Measurements from ENCODE around the gene IL20.
"Not testable (repeated sequence)": the region's sequence is repeated elsewhere in the genome, so short reads cannot be mapped to it uniquely, and the experiment has no call there.

Gene IL20

DNA sequence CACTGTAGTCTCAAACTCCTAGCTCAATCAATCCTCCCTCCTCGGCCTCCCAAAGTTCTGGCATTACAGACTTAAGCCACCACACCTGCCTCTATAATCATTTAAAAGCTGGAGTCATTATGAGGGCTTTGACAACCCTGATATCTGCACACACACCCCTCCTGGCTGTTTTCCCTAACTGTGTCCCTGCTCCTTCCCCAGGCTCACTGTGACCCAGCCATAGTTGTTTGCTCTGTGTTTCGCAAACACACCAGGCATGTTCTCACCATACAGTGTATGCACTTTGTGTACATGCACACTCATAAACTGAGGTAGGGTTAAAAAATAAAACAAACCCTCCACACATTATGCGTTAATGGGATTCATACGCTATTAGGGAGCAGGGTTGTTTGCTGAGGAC is 21.8 kb upstream of the IL20 start:
- no peak for DNase-seq

GRCh38 chr1:206846487-206846886 is 18.9 kb upstream of the IL20 start:
- DNase-seq, result no peak

- DNase-seq, result no peak
These were observed 18.0 kb upstream of the IL20 start for GRCh38 chr1:206847337-206847834.

- DNase-seq, result no peak
These were observed 17.5 kb upstream of the IL20 start for GRCh38 chr1:206847946-206848345.

DNA sequence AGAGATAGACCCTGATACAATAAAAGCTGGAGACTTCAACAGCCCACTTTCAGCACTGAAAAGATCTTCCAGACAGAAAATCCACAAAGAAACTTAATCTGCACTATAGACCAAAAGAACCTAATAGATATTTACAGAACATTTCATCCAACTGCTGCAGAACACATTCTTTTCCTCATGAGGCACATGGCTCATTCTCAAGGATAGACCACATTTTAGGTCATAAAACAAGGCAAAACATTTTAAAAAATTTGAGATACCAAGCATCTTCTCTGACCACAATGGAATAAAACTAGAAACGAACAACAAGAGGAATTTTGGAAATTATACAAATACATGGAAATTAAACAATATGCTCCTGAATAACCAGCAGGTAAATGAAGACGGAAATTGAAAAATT is 15.0 kb upstream of the IL20 start:
- no peak for DNase-seq

- no peak for DNase-seq
These were observed 13.9 kb upstream of the IL20 start for GRCh38 chr1:206851341-206852010.

GRCh38 chr1:206852662-206853061 is 12.8 kb upstream of the IL20 start:
- DNase-seq, result not testable (repeated sequence)

GRCh38 chr1:206853696-206854095 is 11.7 kb upstream of the IL20 start:
- not testable (repeated sequence) for DNase-seq

- DNase-seq, result no peak
These were observed 10.9 kb upstream of the IL20 start for GRCh38 chr1:206854401-206855129.

DNA sequence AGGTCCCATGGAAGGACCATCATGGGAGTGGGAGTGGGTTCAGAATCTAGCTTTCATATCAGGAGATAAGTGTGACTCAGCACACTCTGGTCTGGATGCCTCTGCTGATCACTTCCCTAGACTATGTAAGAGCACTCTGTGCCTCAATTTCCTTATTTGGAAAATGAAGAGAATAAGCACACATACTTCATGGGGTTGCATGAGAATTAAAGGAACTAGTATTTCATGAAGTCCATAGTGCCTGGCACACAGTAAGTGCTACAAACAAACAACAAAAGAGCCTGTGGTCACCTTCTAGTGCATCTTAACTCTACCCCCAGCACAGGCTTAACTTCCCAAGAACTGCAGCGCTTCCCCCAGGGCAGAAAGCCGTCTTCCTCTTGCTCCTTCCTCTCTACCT is 9.6 kb upstream of the IL20 start:
- DNase-seq, result no peak

DNA sequence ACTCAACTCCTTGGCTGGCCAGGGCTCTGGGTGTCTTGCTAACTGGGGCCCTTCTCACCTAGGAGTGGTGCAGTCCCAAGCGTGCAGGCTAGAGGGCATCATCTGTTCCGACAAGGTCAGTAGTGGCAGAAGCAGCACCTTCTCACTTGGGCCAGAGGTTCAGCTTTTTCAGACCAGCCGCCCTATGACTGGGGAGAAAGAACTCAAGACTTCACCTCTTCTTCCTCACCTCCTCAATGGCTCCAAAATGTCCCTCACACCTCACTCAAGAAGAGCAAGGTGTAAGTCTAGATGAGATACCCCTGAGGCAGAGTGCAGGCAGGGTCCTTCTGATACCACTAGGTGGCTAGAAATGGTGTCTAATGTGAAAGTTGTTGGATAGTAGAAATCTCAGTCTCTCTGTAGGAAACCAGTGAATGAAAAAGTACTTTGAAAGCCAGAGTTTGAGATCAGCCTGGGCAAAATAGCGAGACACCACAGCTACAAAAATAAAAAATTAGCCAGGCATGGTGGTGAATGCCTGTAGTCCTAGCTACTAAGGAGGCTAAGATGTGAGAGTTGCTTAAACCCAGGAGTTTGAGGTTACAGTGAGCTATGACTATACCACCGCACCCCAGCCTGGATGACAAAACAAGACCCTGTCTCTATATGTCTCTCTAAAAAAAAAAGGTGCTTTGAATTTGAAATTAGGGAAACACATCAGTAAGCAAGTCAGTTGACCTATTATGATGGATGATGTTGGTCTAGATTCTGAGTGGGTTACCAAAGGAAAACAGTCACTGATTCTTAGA is 8.6 kb upstream of the IL20 start:
- DNase-seq, result peak; percentile 34

- peak; percentile 27 for DNase-seq
These were observed 6.3 kb upstream of the IL20 start for GRCh38 chr1:206859082-206859521.

- no peak for DNase-seq
These were observed 5.3 kb upstream of the IL20 start for GRCh38 chr1:206860165-206860564.

- no peak for DNase-seq
These were observed 2.2 kb upstream of the IL20 start for GRCh38 chr1:206863266-206863665.

- DNase-seq, result no peak
These were observed 639 bp downstream of the IL20 start for GRCh38 chr1:206866062-206866461.

DNA sequence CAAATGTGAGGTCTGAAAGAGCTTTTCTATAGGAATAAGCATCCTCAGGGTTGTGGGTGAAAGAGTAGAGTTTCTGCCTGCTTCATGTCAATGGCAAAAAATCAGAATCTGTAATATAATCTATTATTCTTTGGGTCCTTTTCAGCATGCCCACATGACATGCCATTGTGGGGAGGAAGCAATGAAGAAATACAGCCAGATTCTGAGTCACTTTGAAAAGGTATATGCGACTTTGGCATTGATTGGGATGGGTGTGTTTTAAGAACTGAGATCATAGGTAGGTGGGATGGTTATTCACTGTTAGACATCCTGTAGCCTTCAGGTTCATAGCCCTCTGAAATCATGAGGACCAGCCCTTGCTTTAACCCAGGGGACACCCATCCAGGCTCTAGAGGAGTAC is 1.8 kb downstream of the IL20 start:
- no peak for DNase-seq

GRCh38 chr1:206867716-206868115 is 2.3 kb downstream of the IL20 start:
- DNase-seq, result no peak

GRCh38 chr1:206868264-206868663 is 2.8 kb downstream of the IL20 start:
- DNase-seq, result no peak

DNA sequence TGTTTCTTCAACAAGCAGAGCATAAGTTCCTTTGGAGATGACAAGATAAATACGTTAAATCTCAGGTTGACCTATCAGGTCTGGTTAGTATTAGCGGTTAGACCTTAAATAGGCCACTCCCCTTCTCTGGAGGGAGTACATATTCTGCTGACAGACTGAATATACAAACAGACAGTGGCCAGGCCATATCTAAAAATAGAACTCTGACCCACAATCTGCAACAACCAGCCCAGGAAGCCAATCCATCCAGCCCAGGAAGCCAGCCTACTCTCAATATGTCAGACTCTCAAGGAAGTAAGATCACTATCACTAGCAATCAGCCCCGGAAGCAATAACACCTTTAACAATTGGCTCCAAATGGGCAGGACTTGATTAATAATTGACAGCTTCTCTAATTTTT is 6.7 kb downstream of the IL20 start:
- DNase-seq, result no peak

GRCh38 chr1:206873603-206874188 is 8.3 kb downstream of the IL20 start:
- no peak for DNase-seq

GRCh38 chr1:206875752-206876377 is 10.4 kb downstream of the IL20 start:
- DNase-seq, result no peak

DNA sequence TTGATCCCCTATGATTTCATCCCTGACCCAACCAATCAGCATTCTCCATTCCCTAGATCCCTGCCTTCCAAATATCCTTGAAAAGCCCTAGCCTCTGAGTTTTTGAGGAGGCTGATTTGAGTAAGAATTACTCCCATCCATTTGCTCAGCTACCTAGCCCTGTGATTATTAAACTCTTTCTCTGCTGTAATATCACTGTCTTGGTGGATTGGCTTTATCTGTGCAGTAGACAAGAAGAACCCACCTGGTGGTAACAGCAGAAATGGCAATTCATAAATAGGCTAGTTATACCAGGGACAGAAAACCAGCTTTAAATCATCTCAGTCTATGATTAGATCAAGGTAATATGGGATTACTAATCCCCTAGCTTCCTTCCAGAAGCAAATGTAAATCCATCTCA is 13.0 kb downstream of the IL20 start:
- DNase-seq, result no peak

GRCh38 chr1:206880314-206880713 is 14.9 kb downstream of the IL20 start:
- DNase-seq, result no peak

All from CD4-positive, alpha-beta T cell treated with Interleukin-6 for 4 hours (primary cell).